H9 (cell line): ENCODE results near the gene TTYH2. TPM values are rescaled to one million over a fixed set of nuclear protein-coding genes. Genes with fewer than 3 reads are reported as not detected.

ENCODE experiments used
- DNase-seq: peaks from one replicate; pipeline ENCODE4 v3.0.0-alpha.2; 2017
- H2AFZ ChIP-seq: one replicate; pipeline ENCODE4 v1.6.1; 2013; ENCODE audit warnings: mild to moderate bottlenecking, low read length, control low read depth, moderate library complexity
- H2AK5ac ChIP-seq: 2 replicates; pipeline ENCODE4 v1.6.1; 2013; ENCODE audit warnings: low read length, control low read depth, mixed read lengths; ENCODE audit not compliant: insufficient read length
- H2BK120ac ChIP-seq: one replicate; pipeline ENCODE4 v1.6.1; 2013; ENCODE audit warnings: low read depth, mild to moderate bottlenecking, low read length, control low read depth, inconsistent platforms; ENCODE audit not compliant: poor library complexity, severe bottlenecking
- H2BK12ac ChIP-seq: 2 replicates; pipeline ENCODE4 v1.6.1; 2013; ENCODE audit warnings: low read length, control low read depth, mixed read lengths, low read depth; ENCODE audit not compliant: insufficient read length
- H2BK15ac ChIP-seq: 2 replicates; pipeline ENCODE4 v1.6.1; 2013; ENCODE audit warnings: low read depth, low read length, control low read depth
- H2BK20ac ChIP-seq: one replicate; pipeline ENCODE4 v1.6.1; 2013; ENCODE audit warnings: low read depth, mild to moderate bottlenecking, low read length, control low read depth, inconsistent platforms; ENCODE audit not compliant: poor library complexity, severe bottlenecking
- H2BK5ac ChIP-seq: 2 replicates; pipeline ENCODE4 v1.6.1; 2013; ENCODE audit warnings: low read length, control low read depth, mixed read lengths; ENCODE audit not compliant: insufficient read length
- H3K14ac ChIP-seq: 2 replicates; pipeline ENCODE4 v1.6.1; 2013; ENCODE audit warnings: low read length, control low read depth; ENCODE audit not compliant: insufficient read depth
- H3K18ac ChIP-seq: 2 replicates; pipeline ENCODE4 v1.6.1; 2013; ENCODE audit warnings: low read depth, mild to moderate bottlenecking, mixed read lengths, low read length, control low read depth; ENCODE audit not compliant: insufficient read length
- H3K23ac ChIP-seq: 2 replicates; pipeline ENCODE4 v1.6.1; 2013; ENCODE audit warnings: low read length, control low read depth, mixed read lengths, low read depth; ENCODE audit not compliant: insufficient read length
- H3K23me2 ChIP-seq: 2 replicates; pipeline ENCODE4 v1.6.1; 2013; ENCODE audit warnings: low read depth, mild to moderate bottlenecking, mixed read lengths, low read length, control low read depth; ENCODE audit not compliant: insufficient read length, poor library complexity, severe bottlenecking
- H3K27ac ChIP-seq: 2 replicates; pipeline ENCODE4 v1.5.1; 2013; ENCODE audit warnings: low read length, control low read depth, mixed read lengths, low read depth; ENCODE audit not compliant: insufficient read length
- H3K27me3 ChIP-seq: 2 replicates; pipeline ENCODE4 v1.6.1; 2013; ENCODE audit warnings: low read length, control low read depth, inconsistent platforms; ENCODE audit not compliant: insufficient read depth
- H3K4ac ChIP-seq: 2 replicates; pipeline ENCODE4 v1.6.1; 2013; ENCODE audit warnings: low read depth, mild to moderate bottlenecking, control low read depth, inconsistent platforms, low read length, moderate library complexity
- H3K4me1 ChIP-seq: 2 replicates; pipeline ENCODE4 v1.6.1; 2013; ENCODE audit warnings: low read length, control low read depth, inconsistent platforms; ENCODE audit not compliant: insufficient read depth
- H3K4me2 ChIP-seq: 2 replicates; pipeline ENCODE4 v1.6.1; 2013; ENCODE audit warnings: low read length, control low read depth, mixed read lengths; ENCODE audit not compliant: insufficient read length, insufficient read depth
- H3K56ac ChIP-seq: 2 replicates; pipeline ENCODE4 v1.6.1; 2013; ENCODE audit warnings: low read depth, mild to moderate bottlenecking, mixed read lengths, low read length, control low read depth; ENCODE audit not compliant: insufficient read length
- H3K79me1 ChIP-seq: 2 replicates; pipeline ENCODE4 v1.6.1; 2013; ENCODE audit warnings: low read depth, mild to moderate bottlenecking, moderate library complexity, low read length, control low read depth, inconsistent platforms; ENCODE audit not compliant: insufficient read depth, poor library complexity, severe bottlenecking
- H3K79me2 ChIP-seq: 2 replicates; pipeline ENCODE4 v1.6.1; 2013; ENCODE audit warnings: low read length, control low read depth, inconsistent platforms; ENCODE audit not compliant: insufficient read depth
- H3K9ac ChIP-seq: 2 replicates; pipeline ENCODE4 v1.6.1; 2013; ENCODE audit warnings: low read length, control low read depth, mixed read lengths; ENCODE audit not compliant: insufficient read length; ENCODE audit errors: extremely low read depth
- H3K9me3 ChIP-seq: one replicate; pipeline ENCODE4 v1.6.1; 2013; ENCODE audit warnings: low read depth, low read length, inconsistent platforms; ENCODE audit not compliant: control insufficient read depth
- H3T11ph ChIP-seq: one replicate; pipeline ENCODE4 v1.6.1; 2013; ENCODE audit warnings: mild to moderate bottlenecking, low read length, control low read depth, inconsistent platforms
- H4K20me1 ChIP-seq: one replicate; pipeline ENCODE4 v1.6.1; 2013; ENCODE audit not compliant: control insufficient read depth, insufficient read length, insufficient read depth
- H4K5ac ChIP-seq: 2 replicates; pipeline ENCODE4 v1.6.1; 2013; ENCODE audit warnings: low read depth, mild to moderate bottlenecking, mixed read lengths, low read length, control low read depth; ENCODE audit not compliant: insufficient read length
- H4K8ac ChIP-seq: replicated peaks from 2 replicates; pipeline ENCODE4 v1.6.1; 2013; ENCODE audit warnings: low read length, control low read depth, mixed read lengths, low read depth; ENCODE audit not compliant: insufficient read length
- H4K91ac ChIP-seq: 2 replicates; pipeline ENCODE4 v1.6.1; 2013; ENCODE audit warnings: low read depth, mild to moderate bottlenecking, moderate library complexity, mixed read lengths, low read length, control low read depth; ENCODE audit not compliant: insufficient read length
- H3K27ac Mint-ChIP-seq, 3 experiments: 2 replicates in 2 of 3; 3 replicates in 1 of 3; pipeline ENCODE4 v1.8.0; 2020 to 2021; ENCODE audit warnings: mixed read lengths in 3 of 3, mild to moderate bottlenecking in 1 of 3, moderate library complexity in 1 of 3
- H3K27me3 Mint-ChIP-seq: 2 replicates; pipeline ENCODE4 v1.8.0; 2021; ENCODE audit warnings: low read depth, mild to moderate bottlenecking, moderate library complexity, mixed read lengths
- H3K36me3 Mint-ChIP-seq, 3 experiments: 2 replicates in 2 of 3; 3 replicates in 1 of 3; pipeline ENCODE4 v1.8.0; 2020 to 2021; ENCODE audit warnings: low read depth in 3 of 3, mixed read lengths in 3 of 3; ENCODE audit not compliant: insufficient read depth in 1 of 3
- H3K4me1 Mint-ChIP-seq, 2 experiments: 2 replicates each; pipeline ENCODE4 v1.8.0; 2020; ENCODE audit warnings: mixed read lengths in 2 of 2
- H3K4me3 Mint-ChIP-seq, 2 experiments: 2 replicates in 1 of 2; 3 replicates in 1 of 2; pipeline ENCODE4 v1.8.0; 2020 to 2021; ENCODE audit warnings: mild to moderate bottlenecking in 2 of 2, mixed read lengths in 2 of 2, moderate library complexity in 1 of 2
- H3K9me3 Mint-ChIP-seq, 2 experiments: 2 replicates in 1 of 2; 3 replicates in 1 of 2; pipeline ENCODE4 v1.8.0; 2020; ENCODE audit warnings: mild to moderate bottlenecking in 2 of 2, mixed read lengths in 2 of 2, moderate library complexity in 1 of 2
- CTCF ChIP-seq: fragments of 200-600 bp; sonication (generic); conservative IDR thresholded peaks from 3 replicates; pipeline ENCODE4 v1.8.0; 2021; ENCODE audit warnings: antibody characterized with exemption, mild to moderate bottlenecking
- WGBS: extraction: QIAGEN DNeasy Blood & Tissue Kit; methylation state at CpG from one replicate; pipeline ENCODE4 v1.1.7; 2013; ENCODE audit warnings: missing lambda C conversion rate, low lambda C conversion rate, mixed read lengths; ENCODE audit not compliant: insufficient read length; ENCODE audit errors: extremely low coverage; 5-methylcytosine and 5-hydroxymethylcytosine counted together
- total RNA-seq: library from RNA; stranded (reverse); gene quantifications from 2 replicates; pipeline ENCODE4 v1.2.1, GENCODE V29; 2021

TTYH2 gene
- total RNA-seq, 1 experiment from 2014 or later: 1.6 TPM

- H3K4me1 Mint-ChIP-seq: peaks cover 6 to 36% of the 10 kb centered on the region in 2 experiments
- Histone ChIP-seq H3K4ac (no peak overlapping the region; the same call in 1 of the 2 replicates), H2AFZ (no peak overlapping the region), H3K27me3 (no peaks in the 10 kb centered on the region), H4K91ac (no peak overlapping the region), H2BK20ac (no peak overlapping the region), H3K4me1 (no peaks in the 10 kb centered on the region), H3K9me3 (no peaks in the 10 kb centered on the region), H3T11ph (no peak overlapping the region), H4K5ac (no peak overlapping the region), H3K18ac (no peak overlapping the region), H4K20me1 (no peaks in the 10 kb centered on the region), H4K8ac (no peak overlapping the region), H2BK120ac (no peak overlapping the region), H2BK12ac (no peak overlapping the region), H3K9ac (no peak overlapping the region), H3K56ac (no peak overlapping the region), H3K79me2 (no peaks in the 10 kb centered on the region), H2BK15ac (no peak overlapping the region), H2BK5ac (no peak overlapping the region), H3K4me2 (no peak overlapping the region), H3K27ac (no peak overlapping the region), H3K79me1 (no peaks in the 10 kb centered on the region), H2AK5ac (peak overlapping the region; percentile 5), H3K23me2 (no peaks in the 10 kb centered on the region), H3K14ac (peak overlapping the region; percentile 60; the same call in 1 of the 2 replicates), H3K23ac (no peak overlapping the region)
- no peaks in the 10 kb centered on the region for H3K9me3 Mint-ChIP-seq
- peaks cover 6% of the 10 kb centered on the region for H3K27me3 Mint-ChIP-seq
- peak overlapping the region in 1 of 3 experiments; percentile 87; a peak in 2 of 7 replicates for H3K27ac Mint-ChIP-seq
- H3K36me3 Mint-ChIP-seq: no peaks in the 10 kb centered on the region
- TF ChIP-seq CTCF: no peak
- H3K4me3 Mint-ChIP-seq: no peak overlapping the region
- WGBS: no CpG with 5 or more reads among the region's 17 CpGs
- no peak for DNase-seq
These were observed 18.8 kb downstream of the TTYH2 start for GRCh38 chr17:74231928-74232907.
